CD14-positive monocyte (primary cell): ENCODE measurements around the gene CNTN1. TPM values are rescaled to one million over a fixed set of nuclear protein-coding genes. Genes with fewer than 3 reads are reported as not detected.

Source experiments
- DNase-seq, 3 donors: peaks; one replicate each; pipeline ENCODE4 v3.0.0-alpha.2; 2011 to 2022
- H2AFZ ChIP-seq: 2 replicates; pipeline ENCODE4 v1.6.0; 2012; ENCODE audit warnings: mild to moderate bottlenecking, low read depth, low read length, inconsistent platforms; ENCODE audit not compliant: insufficient read depth, poor library complexity, severe bottlenecking
- H3K27ac ChIP-seq, 2 donors: 1 replicate in 1 of 2; 2 replicates in 1 of 2; pipeline ENCODE4 v1.5.1; 2012 to 2013; ENCODE audit warnings: low read length in 2 of 2, control low read depth in 1 of 2, inconsistent platforms in 1 of 2, low read depth in 1 of 2, mild to moderate bottlenecking in 1 of 2
- H3K27me3 ChIP-seq, 2 donors: one replicate each; pipeline versions ENCODE4 v1.6.0 to v1.6.1; 2011 to 2013; ENCODE audit warnings: low read length in 2 of 2; ENCODE audit not compliant: control insufficient read depth in 2 of 2, insufficient read depth in 2 of 2
- H3K36me3 ChIP-seq, 2 donors: replicated peaks in 1 of 2; 1 replicate in 1 of 2; 2 replicates in 1 of 2; pipeline versions ENCODE4 v1.5.1 to v1.6.1; 2012 to 2013; ENCODE audit warnings: low read length in 2 of 2, control low read depth in 1 of 2, inconsistent platforms in 1 of 2, mild to moderate bottlenecking in 1 of 2; ENCODE audit not compliant: insufficient read depth in 2 of 2, control insufficient read depth in 1 of 2
- H3K4me1 ChIP-seq, 2 donors: 1 replicate in 1 of 2; 2 replicates in 1 of 2; pipeline versions ENCODE4 v1.5.1 to v1.6.1; 2012 to 2013; ENCODE audit warnings: low read length in 2 of 2, control low read depth in 1 of 2, inconsistent platforms in 1 of 2, mild to moderate bottlenecking in 1 of 2, moderate library complexity in 1 of 2; ENCODE audit not compliant: insufficient read depth in 2 of 2, control insufficient read depth in 1 of 2
- H3K4me2 ChIP-seq: replicated peaks from 2 replicates; pipeline ENCODE3; 2012; ENCODE audit warnings: low read length, moderate library complexity, mild to moderate bottlenecking; ENCODE audit not compliant: poor library complexity, severe bottlenecking; ENCODE audit errors: extremely low read depth
- H3K4me3 ChIP-seq, 3 experiments: fragments of 200-600 bp in 1 of 3; sonication (generic) in 1 of 3; replicated peaks in 1 of 3; 1 replicate in 2 of 3; 2 replicates in 1 of 3; pipeline ENCODE4 v1.5.1; 2011 to 2013; ENCODE audit warnings: low read length in 3 of 3, mild to moderate bottlenecking in 3 of 3, control low read depth in 2 of 3, low read depth in 2 of 3, inconsistent platforms in 1 of 3, moderate library complexity in 1 of 3
- H3K79me2 ChIP-seq: 2 replicates; pipeline ENCODE4 v1.6.0; 2012; ENCODE audit warnings: mild to moderate bottlenecking, control low read depth, inconsistent platforms, low read length, moderate library complexity; ENCODE audit not compliant: insufficient read depth
- H3K9ac ChIP-seq: 2 replicates; pipeline ENCODE4 v1.6.0; 2017; ENCODE audit warnings: low read length, mild to moderate bottlenecking; ENCODE audit not compliant: insufficient read depth, poor library complexity, severe bottlenecking
- H3K9me3 ChIP-seq, 2 donors: replicated peaks in 1 of 2; 1 replicate in 1 of 2; 2 replicates in 1 of 2; pipeline versions ENCODE4 v1.5.1 to v1.6.1; 2012 to 2013; ENCODE audit warnings: low read length in 2 of 2, control low read depth in 1 of 2; ENCODE audit not compliant: control insufficient read depth in 1 of 2, insufficient read depth in 1 of 2
- H4K20me1 ChIP-seq: 2 replicates; pipeline ENCODE4 v1.6.0; 2012; ENCODE audit warnings: mild to moderate bottlenecking, low read length, control low read depth, moderate library complexity; ENCODE audit not compliant: insufficient read depth
- H3K27ac Mint-ChIP-seq, 7 donors: one replicate each; pipeline ENCODE4 v1.8.0; 2020; ENCODE audit warnings: mild to moderate bottlenecking in 7 of 7, mixed read lengths in 7 of 7, moderate library complexity in 6 of 7, inconsistent platforms in 2 of 7
- H3K27me3 Mint-ChIP-seq, 3 donors: one replicate each; pipeline ENCODE4 v1.8.0; 2021 to 2022; ENCODE audit warnings: low read depth in 3 of 3, mild to moderate bottlenecking in 3 of 3, mixed read lengths in 3 of 3, moderate library complexity in 3 of 3, inconsistent platforms in 1 of 3
- H3K36me3 Mint-ChIP-seq, 2 donors: one replicate each; pipeline ENCODE4 v1.8.0; 2020; ENCODE audit warnings: mixed read lengths in 2 of 2, inconsistent platforms in 1 of 2, mild to moderate bottlenecking in 1 of 2
- H3K4me1 Mint-ChIP-seq: one replicate; pipeline ENCODE4 v1.8.0; 2020; ENCODE audit warnings: mild to moderate bottlenecking, mixed read lengths
- H3K4me3 Mint-ChIP-seq, 2 donors: one replicate each; pipeline ENCODE4 v1.8.0; 2020; ENCODE audit warnings: mild to moderate bottlenecking in 2 of 2, mixed read lengths in 2 of 2, moderate library complexity in 1 of 2
- H3K9me3 Mint-ChIP-seq, 7 donors: one replicate each; pipeline ENCODE4 v1.8.0; 2020 to 2022; ENCODE audit warnings: mixed read lengths in 7 of 7, mild to moderate bottlenecking in 6 of 7, moderate library complexity in 6 of 7, inconsistent platforms in 2 of 7
- WGBS: methylation state at CpG from one replicate; pipeline ENCODE4 v1.1.5; 2013; ENCODE audit warnings: missing lambda C conversion rate; ENCODE audit not compliant: insufficient coverage; 5-methylcytosine and 5-hydroxymethylcytosine counted together
- intact Hi-C, 2 donors: fragments of 100-400 bp; cut with micrococcal nuclease; formaldehyde crosslinking; loops; one replicate each; pipeline versions ENCODE4 v1.15.0 to v1.15.1; 2023
- polyA plus RNA-seq, 3 donors: library from polyadenylated mRNA; depleted of rRNA in 1 of 3; unstranded in 2 of 3; stranded (reverse) in 1 of 3; fragments of 300-500 nt in 2 of 3; fragments of >200 nt in 1 of 3; fragmentation: Illumina TruSeq in 2 of 3; gene quantifications; 1 replicate in 2 of 3; 2 replicates in 1 of 3; pipeline ENCODE4 v1.2.3, GENCODE V29; 2012 to 2021
- TF ChIP-seq, protein P1 (sequence below): fragments of 200-600 bp; IDR thresholded peaks from one replicate; pipeline ENCODE4 v1.8.0; 2022; ENCODE audit warnings: antibody characterized with exemption, mild to moderate bottlenecking

The CNTN1 gene
- polyA plus RNA-seq, 3 donors = not detected

DNA sequence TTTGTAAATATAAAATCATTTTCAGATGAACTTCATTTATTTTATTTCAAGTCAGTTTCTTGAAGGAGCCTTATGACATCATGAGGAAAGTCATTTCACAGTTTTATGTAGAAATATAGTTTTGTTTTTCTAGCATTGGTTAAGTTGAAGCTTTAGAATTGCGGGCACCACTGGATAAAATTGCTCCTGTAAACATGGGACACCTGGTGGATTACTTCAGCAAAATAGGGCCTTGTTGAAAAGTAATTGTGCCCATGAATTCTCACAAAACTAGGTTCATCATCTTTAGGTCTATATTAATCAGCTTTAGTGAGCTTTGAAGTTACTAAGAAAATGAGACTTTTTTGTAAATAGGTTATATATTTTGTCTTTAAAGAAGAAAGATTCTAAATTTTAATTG, 25.3 kb downstream of the CNTN1 start:
- no peaks in the 10 kb centered on the region for H3K9me3 ChIP-seq
- H3K9me3 Mint-ChIP-seq = peaks cover 0 to 2% (median 0%) of the 10 kb centered on the region in 7 donors
- H3K4me2 ChIP-seq = no peak overlapping the region
- intact Hi-C loops = no loop called here
- H3K27ac Mint-ChIP-seq = no peak overlapping the region
- H3K27me3 Mint-ChIP-seq = no peaks in the 10 kb centered on the region
- no peaks in the 10 kb centered on the region for H3K4me1 Mint-ChIP-seq
- no peak for DNase-seq
- WGBS = no CpG with 5 or more reads among the region's 1 CpG
- H4K20me1 ChIP-seq = no peaks in the 10 kb centered on the region
- H3K27me3 ChIP-seq = no peaks in the 10 kb centered on the region
- no peak overlapping the region for H3K9ac ChIP-seq
- no peaks in the 10 kb centered on the region for H3K4me1 ChIP-seq
- TF ChIP-seq, protein P1, sequence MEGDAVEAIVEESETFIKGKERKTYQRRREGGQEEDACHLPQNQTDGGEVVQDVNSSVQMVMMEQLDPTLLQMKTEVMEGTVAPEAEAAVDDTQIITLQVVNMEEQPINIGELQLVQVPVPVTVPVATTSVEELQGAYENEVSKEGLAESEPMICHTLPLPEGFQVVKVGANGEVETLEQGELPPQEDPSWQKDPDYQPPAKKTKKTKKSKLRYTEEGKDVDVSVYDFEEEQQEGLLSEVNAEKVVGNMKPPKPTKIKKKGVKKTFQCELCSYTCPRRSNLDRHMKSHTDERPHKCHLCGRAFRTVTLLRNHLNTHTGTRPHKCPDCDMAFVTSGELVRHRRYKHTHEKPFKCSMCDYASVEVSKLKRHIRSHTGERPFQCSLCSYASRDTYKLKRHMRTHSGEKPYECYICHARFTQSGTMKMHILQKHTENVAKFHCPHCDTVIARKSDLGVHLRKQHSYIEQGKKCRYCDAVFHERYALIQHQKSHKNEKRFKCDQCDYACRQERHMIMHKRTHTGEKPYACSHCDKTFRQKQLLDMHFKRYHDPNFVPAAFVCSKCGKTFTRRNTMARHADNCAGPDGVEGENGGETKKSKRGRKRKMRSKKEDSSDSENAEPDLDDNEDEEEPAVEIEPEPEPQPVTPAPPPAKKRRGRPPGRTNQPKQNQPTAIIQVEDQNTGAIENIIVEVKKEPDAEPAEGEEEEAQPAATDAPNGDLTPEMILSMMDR = no peak
- no peak overlapping the region for H2AFZ ChIP-seq
- no peak overlapping the region for H3K4me3 ChIP-seq
- H3K4me3 Mint-ChIP-seq = no peak overlapping the region
- H3K79me2 ChIP-seq = no peaks in the 10 kb centered on the region
- no peak overlapping the region for H3K27ac ChIP-seq
- H3K36me3 Mint-ChIP-seq = no peaks in the 10 kb centered on the region
- no peaks in the 10 kb centered on the region for H3K36me3 ChIP-seq

DNA sequence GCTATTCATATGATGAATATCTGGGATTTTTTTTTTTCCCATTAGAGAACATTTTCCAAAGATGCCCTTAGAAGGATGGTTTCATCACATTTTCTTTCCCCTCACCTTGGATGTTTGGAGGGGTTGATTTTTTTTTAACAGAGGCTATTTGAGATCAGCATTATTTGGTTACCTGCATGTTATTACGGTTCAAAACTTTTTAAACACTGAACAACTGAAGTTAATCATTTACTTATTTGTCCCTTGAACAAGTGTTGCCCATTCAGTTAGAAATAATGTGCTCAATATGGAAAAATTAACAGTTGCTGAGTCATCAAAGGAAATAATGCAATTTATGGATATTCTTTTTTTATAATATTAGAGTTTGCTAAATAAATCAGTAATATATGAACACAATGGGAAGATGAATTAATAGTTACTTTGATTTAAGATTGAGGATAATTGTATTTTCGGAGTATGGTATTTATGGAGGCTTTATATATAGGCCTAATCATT, 26.7 kb downstream of the CNTN1 start:
- no CpG with 5 or more reads among the region's 2 CpGs for WGBS
- H3K36me3 ChIP-seq = no peaks in the 10 kb centered on the region

More for the DNA sequence above, 26.7 kb downstream of the CNTN1 start:
- no peak overlapping the region for H3K27ac ChIP-seq
- H4K20me1 ChIP-seq = no peaks in the 10 kb centered on the region
- Mint-ChIP-seq H3K36me3 (no peaks in the 10 kb centered on the region), H3K9me3 (peaks cover 0 to 3% (median 0%) of the 10 kb centered on the region in 7 donors), H3K27me3 (no peaks in the 10 kb centered on the region), H3K4me3 (no peak overlapping the region), H3K4me1 (no peaks in the 10 kb centered on the region), H3K27ac (no peak overlapping the region)
- DNase-seq = no peak
- no peaks in the 10 kb centered on the region for H3K9me3 ChIP-seq
- H2AFZ ChIP-seq = no peak overlapping the region
- H3K4me3 ChIP-seq = no peak overlapping the region
- no peak overlapping the region for H3K4me2 ChIP-seq
- TF ChIP-seq, protein P1 = no peak
- no peaks in the 10 kb centered on the region for H3K79me2 ChIP-seq
- no peaks in the 10 kb centered on the region for H3K27me3 ChIP-seq
- intact Hi-C loops = no loop called here
- H3K9ac ChIP-seq = no peak overlapping the region
- no peaks in the 10 kb centered on the region for H3K4me1 ChIP-seq
